SU-DHL-6 (cell line): ENCODE results near the gene NUP62.

Experiments
- H2AFZ ChIP-seq: fragments of 200-600 bp; sonication (generic); 2 replicates; pipeline ENCODE4 v1.6.1; 2014; ENCODE audit warnings: low read depth, mild to moderate bottlenecking, moderate library complexity, mixed read lengths, antibody characterized with exemption, low read length; ENCODE audit not compliant: severe bottlenecking
- H3F3A ChIP-seq: fragments of 200-600 bp; shearing (Covaris generic); 2 replicates; pipeline ENCODE4 v1.6.0; 2016; ENCODE audit warnings: antibody characterized with exemption, mild to moderate bottlenecking; ENCODE audit not compliant: insufficient read depth
- H3K27ac ChIP-seq: fragments of 200-600 bp; sonication (generic); 2 replicates; pipeline ENCODE4 v1.5.1; 2016; ENCODE audit warnings: low read depth, mild to moderate bottlenecking, low read length, moderate library complexity, mixed read lengths
- H3K27me3 ChIP-seq: fragments of 200-600 bp; sonication (generic), shearing (Covaris generic); 2 replicates; pipeline ENCODE4 v1.6.0; 2014; ENCODE audit warnings: mild to moderate bottlenecking, low read length
- H3K36me3 ChIP-seq: fragments of 200-600 bp; sonication (generic); 2 replicates; pipeline ENCODE4 v1.6.1; 2014; ENCODE audit warnings: mild to moderate bottlenecking, low read length, mixed read lengths
- H3K4me2 ChIP-seq: fragments of 300-600, 200-600 bp; shearing (Covaris generic), sonication (generic); 2 replicates; pipeline ENCODE4 v1.6.0; 2014; ENCODE audit warnings: low read length, low read depth, mild to moderate bottlenecking; ENCODE audit not compliant: poor library complexity, severe bottlenecking
- H3K4me3 ChIP-seq: fragments of 200-600 bp; sonication (generic); 2 replicates; pipeline ENCODE4 v1.5.1; 2014; ENCODE audit warnings: antibody characterized with exemption, low read length, mild to moderate bottlenecking, mixed read lengths; ENCODE audit not compliant: insufficient read depth, poor library complexity, severe bottlenecking
- H3K79me2 ChIP-seq: fragments of 200-600 bp; sonication (generic); 2 replicates; pipeline ENCODE4 v1.6.1; 2014; ENCODE audit warnings: mild to moderate bottlenecking, low read length, moderate library complexity; ENCODE audit not compliant: insufficient read depth
- H3K9ac ChIP-seq: fragments of 200-600 bp; sonication (generic); 2 replicates; pipeline ENCODE4 v1.7.0; 2014; ENCODE audit warnings: mild to moderate bottlenecking, low read length
- H3K9me2 ChIP-seq: fragments of 200-600 bp; sonication (generic); replicated peaks from 2 replicates; pipeline ENCODE4 v1.6.1; 2014; ENCODE audit warnings: low read length; ENCODE audit not compliant: insufficient read depth
- H3K9me3 ChIP-seq: fragments of 200-600 bp; sonication (generic); 2 replicates; pipeline ENCODE4 v1.6.1; 2014; ENCODE audit warnings: low read length, mixed read lengths; ENCODE audit not compliant: insufficient read depth
- H4K20me1 ChIP-seq: fragments of 200-600 bp; sonication (generic); 2 replicates; pipeline ENCODE4 v1.6.1; 2014; ENCODE audit warnings: low read depth, mild to moderate bottlenecking, antibody characterized with exemption, low read length, moderate library complexity, mixed read lengths
- CTCF ChIP-seq: fragments of 200-600 bp; sonication (generic); IDR thresholded peaks from one replicate; pipeline ENCODE4 v1.5.1; 2017; ENCODE audit warnings: antibody characterized with exemption, mild to moderate bottlenecking, low read length, moderate library complexity; ENCODE audit not compliant: insufficient read depth, poor library complexity, severe bottlenecking
- EZH2phosphoT487 ChIP-seq: fragments of 200-600 bp; sonication (generic), shearing (Covaris generic); conservative IDR thresholded peaks from 2 replicates; pipeline ENCODE4 v1.6.1; 2018; ENCODE audit warnings: mild to moderate bottlenecking, antibody characterized with exemption, low read length, moderate library complexity, mixed read lengths

Gene NUP62

GRCh38 chr19:49888510-49888824 is 40.8 kb downstream of the NUP62 start:
- Histone ChIP-seq H3K79me2 (no peaks in the 10 kb centered on the region), H3K9me3 (no peaks in the 10 kb centered on the region), H3K27me3 (no peaks in the 10 kb centered on the region), H4K20me1 (no peaks in the 10 kb centered on the region), H3K4me2 (peak overlapping the region; percentile 41), H2AFZ (no peak overlapping the region), H3K4me3 (peak overlapping the region; percentile 26), H3K27ac (peak overlapping the region; percentile 31), H3K36me3 (no peaks in the 10 kb centered on the region), H3F3A (peaks cover 7% of the 10 kb centered on the region; the same call in 1 of the 2 replicates), H3K9ac (no peak overlapping the region), H3K9me2 (no peaks in the 10 kb centered on the region)
- TF ChIP-seq CTCF = no peak
- no peak for TF ChIP-seq EZH2phosphoT487

GRCh38 chr19:49887665-49888509 is 41.4 kb downstream of the NUP62 start:
- H2AFZ ChIP-seq = no peak overlapping the region
- no peaks in the 10 kb centered on the region for H3K27me3 ChIP-seq
- TF ChIP-seq EZH2phosphoT487 = no peak
- no peak for TF ChIP-seq CTCF
- no peak overlapping the region for H3K27ac ChIP-seq
- H3F3A ChIP-seq = peaks cover 7% of the 10 kb centered on the region; the same call in 1 of the 2 replicates
- no peaks in the 10 kb centered on the region for H3K9me2 ChIP-seq
- H3K4me3 ChIP-seq = peak overlapping the region; percentile 26
- H3K36me3 ChIP-seq = peaks cover 4% of the 10 kb centered on the region; the same call in 1 of the 2 replicates
- H3K9ac ChIP-seq = no peak overlapping the region
- H3K79me2 ChIP-seq = no peaks in the 10 kb centered on the region
- peak overlapping the region; percentile 41 for H3K4me2 ChIP-seq
- H3K9me3 ChIP-seq = no peaks in the 10 kb centered on the region
- no peaks in the 10 kb centered on the region for H4K20me1 ChIP-seq

GRCh38 chr19:49887037-49887664 is 42.2 kb downstream of the NUP62 start:
- no peaks in the 10 kb centered on the region for H3K9me3 ChIP-seq
- no peak overlapping the region for H2AFZ ChIP-seq
- no peaks in the 10 kb centered on the region for H3K27me3 ChIP-seq
- no peaks in the 10 kb centered on the region for H3K79me2 ChIP-seq
- H3K4me3 ChIP-seq = no peak overlapping the region
- TF ChIP-seq EZH2phosphoT487 = no peak
- TF ChIP-seq CTCF = no peak
- no peak overlapping the region for H3K27ac ChIP-seq
- H4K20me1 ChIP-seq = no peaks in the 10 kb centered on the region
- H3K9ac ChIP-seq = no peak overlapping the region
- peaks cover 7% of the 10 kb centered on the region; the same call in 1 of the 2 replicates for H3F3A ChIP-seq
- H3K36me3 ChIP-seq = peaks cover 8% of the 10 kb centered on the region; the same call in 1 of the 2 replicates
- H3K9me2 ChIP-seq = no peaks in the 10 kb centered on the region
- no peak overlapping the region for H3K4me2 ChIP-seq
